ENCODE results near the gene ZMYM2.

- TF ChIP-seq YY1 (IDR thresholded peaks at IDR 0.05; ENCODE audit: insufficient read depth, insufficient read length) (no peak), ZNF274 (IDR thresholded peaks at IDR 0.05; ENCODE audit: low read depth, low read length) (no peak)
These were observed 105.6 kb downstream of the ZMYM2 start for GRCh38 chr13:20064128-20064527.

Data from NT2/D1 (cell line).